GM10266 (cell line): ENCODE data around the gene FOXL1.

Experiments
- DNase-seq: peaks from one replicate; pipeline ENCODE4 v3.0.0; 2012; ENCODE audit errors: extremely low spot score
- CTCF ChIP-seq: IDR thresholded peaks from 2 replicates; pipeline ENCODE4 v1.5.1; 2012; ENCODE audit warnings: mild to moderate bottlenecking, low read depth; ENCODE audit not compliant: control insufficient read depth, insufficient read depth; ENCODE audit errors: missing control alignments

Gene FOXL1

GRCh38 chr16:86569701-86570447, 8.5 kb upstream of the FOXL1 start:
- no peak for TF ChIP-seq CTCF
- DNase-seq, result no peak

- no peak for TF ChIP-seq CTCF
Measured at GRCh38 chr16:86570558-86571529, 7.5 kb upstream of the FOXL1 start.

GRCh38 chr16:86571530-86571915, 6.8 kb upstream of the FOXL1 start:
- TF ChIP-seq CTCF, result no peak
- no peak for DNase-seq

More at GRCh38 chr16:86570558-86571529, 7.5 kb upstream of the FOXL1 start:
- no peak for DNase-seq

GRCh38 chr16:86572041-86572521, 6.3 kb upstream of the FOXL1 start:
- DNase-seq, result no peak
- no peak for TF ChIP-seq CTCF

GRCh38 chr16:86572606-86573005, 5.7 kb upstream of the FOXL1 start:
- DNase-seq, result no peak
- TF ChIP-seq CTCF, result no peak

GRCh38 chr16:86573215-86573614, 5.1 kb upstream of the FOXL1 start:
- TF ChIP-seq CTCF, result no peak
- DNase-seq, result no peak
